GM18526 (cell line): ENCODE results near the gene PDZRN3.

Experiments
- POLR2A ChIP-seq: IDR thresholded peaks from 3 replicates; pipeline ENCODE4 v1.6.1; 2011; ENCODE audit not compliant: insufficient read length; ENCODE audit errors: extremely low read depth

The PDZRN3 gene

GRCh38 chr3:73350996-73351395 is 273.7 kb downstream of the PDZRN3 start:
- TF ChIP-seq POLR2A, result no peak

- TF ChIP-seq POLR2A, result no peak
These were observed 275.1 kb downstream of the PDZRN3 start for GRCh38 chr3:73349657-73350056.

- no peak for TF ChIP-seq POLR2A
These were observed 282.7 kb downstream of the PDZRN3 start for GRCh38 chr3:73342077-73342476.

GRCh38 chr3:73341272-73341935 is 283.3 kb downstream of the PDZRN3 start:
- no peak for TF ChIP-seq POLR2A

- TF ChIP-seq POLR2A, result no peak
These were observed 292.2 kb downstream of the PDZRN3 start for GRCh38 chr3:73332558-73332957.
